Endometrium (tissue), 2 donors: ENCODE measurements around the gene TM4SF1.
"Not testable (repeated sequence)": the region's sequence is repeated elsewhere in the genome, so short reads cannot be mapped to it uniquely, and the experiment has no call there.

ENCODE experiments used
- FAIRE-seq: peaks from 2 replicates; lab custom pipeline; 2012; peaks lifted over from hg19 to GRCh38; lab: Jason Lieb, UNC
- donor health status: control.
- donor health status: control.

Gene TM4SF1

GRCh38 chr3:149395107-149396089 is 17.9 kb upstream of the TM4SF1 start:
- FAIRE-seq = peak; percentile 41

- FAIRE-seq = no peak
Measured at GRCh38 chr3:149393345-149394160, 16.1 kb upstream of the TM4SF1 start.

- no peak for FAIRE-seq
Measured at GRCh38 chr3:149391960-149392359, 14.5 kb upstream of the TM4SF1 start.

- FAIRE-seq = no peak
Measured at GRCh38 chr3:149390772-149391212, 13.3 kb upstream of the TM4SF1 start.

- FAIRE-seq = no peak
Measured at GRCh38 chr3:149390294-149390693, 12.8 kb upstream of the TM4SF1 start.

- FAIRE-seq = no peak
Measured at GRCh38 chr3:149388531-149389417, 11.3 kb upstream of the TM4SF1 start.

GRCh38 chr3:149388001-149388440 is 10.6 kb upstream of the TM4SF1 start:
- no peak for FAIRE-seq

GRCh38 chr3:149386299-149386606 is 8.8 kb upstream of the TM4SF1 start:
- no peak for FAIRE-seq

GRCh38 chr3:149385617-149386298 is 8.3 kb upstream of the TM4SF1 start:
- no peak for FAIRE-seq

- FAIRE-seq = no peak
Measured at GRCh38 chr3:149384911-149385321, 7.5 kb upstream of the TM4SF1 start.

GRCh38 chr3:149384167-149384566 is 6.7 kb upstream of the TM4SF1 start:
- FAIRE-seq = no peak

- FAIRE-seq = no peak
Measured at GRCh38 chr3:149383703-149384102, 6.3 kb upstream of the TM4SF1 start.

- no peak for FAIRE-seq
Measured at GRCh38 chr3:149382518-149382917, 5.1 kb upstream of the TM4SF1 start.

- FAIRE-seq = no peak
Measured at GRCh38 chr3:149382101-149382467, 4.6 kb upstream of the TM4SF1 start.

- no peak for FAIRE-seq
Measured at GRCh38 chr3:149381173-149382100, 4.0 kb upstream of the TM4SF1 start.

- FAIRE-seq = not testable (repeated sequence)
Measured at GRCh38 chr3:149380220-149380619, 2.8 kb upstream of the TM4SF1 start.

GRCh38 chr3:149378478-149379309 is 1.2 kb upstream of the TM4SF1 start:
- no peak for FAIRE-seq

GRCh38 chr3:149376718-149377407 is 586 bp downstream of the TM4SF1 start:
- no peak for FAIRE-seq
